Naive thymus-derived CD4-positive, alpha-beta T cell (primary cell): ENCODE data around the gene LRRK1. TPM values are rescaled to one million over a fixed set of nuclear protein-coding genes. Genes with fewer than 3 reads are reported as not detected.

Experiments
- ATAC-seq: fragments of 150-1000 bp; cut with Tn5 transposase; 2 replicates; pipeline ENCODE4 v1.10.0; 2021; ENCODE audit warnings: mild to moderate bottlenecking, moderate library complexity
- CTCF ChIA-PET: fragments of 350-600 bp; sonication (Branson Sonifier 250); formaldehyde crosslinking; loops from one replicate; lab custom pipeline; 2021; ENCODE audit warnings: antibody characterized with exemption; lab: Charles Lee
- POLR2A ChIA-PET: fragments of 350-600 bp; sonication (Branson Sonifier 250); formaldehyde crosslinking; loops from one replicate; lab custom pipeline; 2021; ENCODE audit warnings: antibody characterized with exemption, inconsistent platforms; lab: Charles Lee
- DNase-seq, 9 donors: peaks; one replicate each; pipeline versions ENCODE4 v3.0.0 to v3.0.0-alpha.2; 2020 to 2022; ENCODE audit warnings: mixed read lengths in 1 of 9
- H3K27ac ChIP-seq: one replicate; pipeline ENCODE4 v1.7.0; 2013; ENCODE audit warnings: mild to moderate bottlenecking, low read depth, low read length, moderate library complexity
- H3K27me3 ChIP-seq, 2 donors: one replicate each; pipeline ENCODE4 v1.7.0; 2013; ENCODE audit warnings: low read length in 2 of 2, mild to moderate bottlenecking in 2 of 2, moderate library complexity in 2 of 2; ENCODE audit not compliant: control insufficient read depth in 2 of 2, insufficient read depth in 2 of 2
- H3K36me3 ChIP-seq, 3 experiments: 1 replicate in 2 of 3; 2 replicates in 1 of 3; pipeline ENCODE4 v1.7.0; 2013; ENCODE audit warnings: low read length in 3 of 3, mild to moderate bottlenecking in 3 of 3, moderate library complexity in 1 of 3; ENCODE audit not compliant: insufficient read depth in 3 of 3, control insufficient read depth in 2 of 3
- H3K4me1 ChIP-seq, 2 donors: one replicate each; pipeline ENCODE4 v1.7.0; 2013; ENCODE audit warnings: low read length in 2 of 2, mild to moderate bottlenecking in 2 of 2, moderate library complexity in 1 of 2; ENCODE audit not compliant: control insufficient read depth in 2 of 2, insufficient read depth in 2 of 2
- H3K4me3 ChIP-seq: 2 replicates; pipeline ENCODE4 v1.7.0; 2013; ENCODE audit warnings: mild to moderate bottlenecking, low read length
- H3K9me3 ChIP-seq, 3 experiments: 1 replicate in 2 of 3; 2 replicates in 1 of 3; pipeline ENCODE4 v1.7.0; 2013; ENCODE audit warnings: low read length in 3 of 3; ENCODE audit not compliant: control insufficient read depth in 2 of 3
- H3K27ac Mint-ChIP-seq, 9 donors: one replicate each; pipeline ENCODE4 v1.8.0; 2020 to 2022; ENCODE audit warnings: mixed read lengths in 9 of 9, mild to moderate bottlenecking in 8 of 9, moderate library complexity in 5 of 9, inconsistent platforms in 2 of 9
- H3K27me3 Mint-ChIP-seq, 5 donors: one replicate each; pipeline ENCODE4 v1.8.0; 2021 to 2022; ENCODE audit warnings: mixed read lengths in 5 of 5, mild to moderate bottlenecking in 1 of 5
- H3K36me3 Mint-ChIP-seq, 5 donors: one replicate each; pipeline ENCODE4 v1.8.0; 2020 to 2022; ENCODE audit warnings: mixed read lengths in 5 of 5, mild to moderate bottlenecking in 3 of 5, inconsistent platforms in 1 of 5
- H3K4me1 Mint-ChIP-seq, 7 donors: one replicate each; pipeline ENCODE4 v1.8.0; 2020 to 2022; ENCODE audit warnings: mixed read lengths in 7 of 7, mild to moderate bottlenecking in 3 of 7, inconsistent platforms in 1 of 7
- H3K4me3 Mint-ChIP-seq, 10 donors: one replicate each; pipeline ENCODE4 v1.8.0; 2020 to 2022; ENCODE audit warnings: mild to moderate bottlenecking in 10 of 10, mixed read lengths in 10 of 10, moderate library complexity in 6 of 10, inconsistent platforms in 2 of 10
- H3K9me3 Mint-ChIP-seq, 11 donors: one replicate each; pipeline ENCODE4 v1.8.0; 2020 to 2022; ENCODE audit warnings: mixed read lengths in 11 of 11, mild to moderate bottlenecking in 4 of 11, inconsistent platforms in 1 of 11, moderate library complexity in 1 of 11
- intact Hi-C, 2 donors: fragments of 100-400 bp; cut with micrococcal nuclease; formaldehyde crosslinking; loops; one replicate each; pipeline ENCODE4 v1.15.1; 2023
- polyA plus RNA-seq, 2 donors: library from polyadenylated mRNA; unstranded; fragments of 300-500 nt; fragmentation: Illumina TruSeq; gene quantifications; one replicate each; pipeline ENCODE4 v1.2.3, GENCODE V29; 2021
- total RNA-seq, 6 experiments: library from RNA in 5 of 6; stranded (reverse) in 5 of 6; gene quantifications; 1 replicate in 5 of 6; 2 replicates in 1 of 6; pipeline ENCODE4 v1.2.3 and lab custom pipeline; 2021 to 2026

Gene LRRK1
- total and polyA plus RNA-seq, 7 experiments from 2014 or later, result 0.54 to 15.1 (median 0.60) TPM; not detected in 2

GRCh38 chr15:101044625-101045235 lies 125.6 kb downstream of the LRRK1 start:
- DNase-seq, result peak in 1 of 9 donors; percentile 8
- no peak overlapping the region for H3K27ac Mint-ChIP-seq
- Histone ChIP-seq H3K4me3 (no peak overlapping the region), H3K9me3 (no peaks in the 10 kb centered on the region), H3K27me3 (no peaks in the 10 kb centered on the region), H3K27ac (no peak overlapping the region), H3K36me3 (no peaks in the 10 kb centered on the region), H3K4me1 (no peaks in the 10 kb centered on the region)
- peaks cover 23 to 35% (median 26%) of the 10 kb centered on the region in 5 donors for H3K27me3 Mint-ChIP-seq
- ATAC-seq, result no peak
- H3K36me3 Mint-ChIP-seq, result peaks cover 0 to 4% (median 0%) of the 10 kb centered on the region in 5 donors
- no peak overlapping the region for H3K4me3 Mint-ChIP-seq
- ChIA-PET POLR2A (no interaction called here), CTCF (no interaction called here)
- peaks cover 0 to 18% (median 5%) of the 10 kb centered on the region in 11 donors for H3K9me3 Mint-ChIP-seq
- H3K4me1 Mint-ChIP-seq, result no peaks in the 10 kb centered on the region
- intact Hi-C loops, result no loop called here

GRCh38 chr15:101045236-101045646 lies 126.1 kb downstream of the LRRK1 start:
- ChIA-PET CTCF (interaction anchor here (0.5 kb wide), 1 partner anchor 253 kb away, joined by 5 read pairs; no protein-coding TSS in a partner anchor), POLR2A (no interaction called here)
- no peak overlapping the region for H3K4me3 Mint-ChIP-seq
- H3K27ac Mint-ChIP-seq, result no peak overlapping the region
- intact Hi-C loops, result no loop called here
- H3K27me3 Mint-ChIP-seq, result peaks cover 22 to 35% (median 24%) of the 10 kb centered on the region in 5 donors
- no peaks in the 10 kb centered on the region for H3K27me3 ChIP-seq
- peak in 1 of 9 donors; percentile 16 for DNase-seq
- H3K4me3 ChIP-seq, result no peak overlapping the region
- no peak for ATAC-seq
- no peaks in the 10 kb centered on the region for H3K9me3 ChIP-seq
- peaks cover 0 to 18% (median 5%) of the 10 kb centered on the region in 11 donors for H3K9me3 Mint-ChIP-seq
- H3K36me3 Mint-ChIP-seq, result peaks cover 0 to 4% (median 0%) of the 10 kb centered on the region in 5 donors
- no peak overlapping the region for H3K27ac ChIP-seq
- no peaks in the 10 kb centered on the region for H3K4me1 ChIP-seq
- H3K4me1 Mint-ChIP-seq, result no peaks in the 10 kb centered on the region
- H3K36me3 ChIP-seq, result no peaks in the 10 kb centered on the region

GRCh38 chr15:101045835-101046691 lies 126.9 kb downstream of the LRRK1 start:
- Histone ChIP-seq H3K27ac (no peak overlapping the region), H3K4me1 (no peaks in the 10 kb centered on the region), H3K4me3 (no peak overlapping the region), H3K36me3 (no peaks in the 10 kb centered on the region), H3K27me3 (no peaks in the 10 kb centered on the region), H3K9me3 (no peaks in the 10 kb centered on the region)
- CTCF ChIA-PET, result interaction anchor here (0.5 kb wide), 1 partner anchor 253 kb away, joined by 5 read pairs; no protein-coding TSS in a partner anchor
- H3K36me3 Mint-ChIP-seq, result peaks cover 0 to 4% (median 0%) of the 10 kb centered on the region in 5 donors
- H3K4me3 Mint-ChIP-seq, result no peak overlapping the region
- H3K27me3 Mint-ChIP-seq, result peaks cover 15 to 32% (median 23%) of the 10 kb centered on the region in 5 donors
- ATAC-seq, result no peak
- H3K4me1 Mint-ChIP-seq, result no peaks in the 10 kb centered on the region
- peak in 1 of 9 donors; percentile 10 for DNase-seq
- POLR2A ChIA-PET, result no interaction called here
- H3K9me3 Mint-ChIP-seq, result peaks cover 0 to 14% (median 4%) of the 10 kb centered on the region in 11 donors
- intact Hi-C loops, result no loop called here
- no peak overlapping the region for H3K27ac Mint-ChIP-seq

- Mint-ChIP-seq H3K4me1 (no peaks in the 10 kb centered on the region), H3K9me3 (peaks cover 0 to 7% (median 1%) of the 10 kb centered on the region in 11 donors), H3K27ac (no peak overlapping the region), H3K4me3 (no peak overlapping the region), H3K36me3 (no peaks in the 10 kb centered on the region), H3K27me3 (peaks cover 8 to 25% (median 17%) of the 10 kb centered on the region in 5 donors)
- intact Hi-C loops, result no loop called here
- ATAC-seq (no peak), DNase-seq (peak in 1 of 9 donors; percentile 10)
- ChIA-PET POLR2A (no interaction called here), CTCF (no interaction called here)
- Histone ChIP-seq H3K4me3 (no peak overlapping the region), H3K36me3 (no peaks in the 10 kb centered on the region), H3K27me3 (no peaks in the 10 kb centered on the region), H3K27ac (no peak overlapping the region), H3K4me1 (no peaks in the 10 kb centered on the region), H3K9me3 (no peaks in the 10 kb centered on the region)
These were observed 127.7 kb downstream of the LRRK1 start for GRCh38 chr15:101046826-101047225.

- no peaks in the 10 kb centered on the region for H3K4me1 ChIP-seq
- ChIA-PET POLR2A (no interaction called here), CTCF (no interaction called here)
- H3K27me3 ChIP-seq, result no peaks in the 10 kb centered on the region
- Mint-ChIP-seq H3K36me3 (no peaks in the 10 kb centered on the region), H3K27ac (no peak overlapping the region), H3K27me3 (peaks cover 5 to 19% (median 12%) of the 10 kb centered on the region in 5 donors), H3K9me3 (peaks cover 0 to 4% (median 0%) of the 10 kb centered on the region in 11 donors), H3K4me3 (no peak overlapping the region), H3K4me1 (no peaks in the 10 kb centered on the region)
- intact Hi-C loops, result no loop called here
- H3K4me3 ChIP-seq, result no peak overlapping the region
- peak in 1 of 9 donors; percentile 14 for DNase-seq
- H3K9me3 ChIP-seq, result no peaks in the 10 kb centered on the region
- no peak for ATAC-seq
- no peak overlapping the region for H3K27ac ChIP-seq
- no peaks in the 10 kb centered on the region for H3K36me3 ChIP-seq
These were observed 128.2 kb downstream of the LRRK1 start for GRCh38 chr15:101047301-101047781.

GRCh38 chr15:101048176-101048575 lies 129.0 kb downstream of the LRRK1 start:
- Mint-ChIP-seq H3K27ac (no peak overlapping the region), H3K4me1 (no peaks in the 10 kb centered on the region), H3K4me3 (no peak overlapping the region), H3K9me3 (no peaks in the 10 kb centered on the region), H3K27me3 (peaks cover 0 to 11% (median 5%) of the 10 kb centered on the region in 5 donors), H3K36me3 (no peaks in the 10 kb centered on the region)
- H3K4me3 ChIP-seq, result no peak overlapping the region
- H3K27ac ChIP-seq, result no peak overlapping the region
- no peaks in the 10 kb centered on the region for H3K36me3 ChIP-seq
- H3K4me1 ChIP-seq, result no peaks in the 10 kb centered on the region
- ChIA-PET CTCF (no interaction called here), POLR2A (no interaction called here)
- H3K27me3 ChIP-seq, result no peaks in the 10 kb centered on the region
- no peaks in the 10 kb centered on the region for H3K9me3 ChIP-seq
- DNase-seq (no peak), ATAC-seq (no peak)
- intact Hi-C loops, result no loop called here
